ENCODE measurements around the gene ACTR1A. TPM values are rescaled to one million over a fixed set of nuclear protein-coding genes. Genes with fewer than 3 reads are reported as not detected.

ACTR1A gene
- polyA plus RNA-seq, 3 donors = 72.7 to 79.4 (median 79.0) TPM

GRCh38 chr10:102534333-102534732 lies 31.8 kb upstream of the ACTR1A start:
- WGBS (ENCODE audit: insufficient coverage) = 87% methylated on average over 8 of the region's 13 CpGs
- no peak for TF ChIP-seq CTCF (IDR thresholded peaks at IDR 0.05)
- no peak overlapping the region for H3K9ac ChIP-seq (ENCODE audit: insufficient read depth, low read length, poor library complexity, severe bottlenecking)
- peaks cover 25 to 44% of the 10 kb centered on the region in 2 donors for H3K36me3 Mint-ChIP-seq
- peaks cover 12 to 18% of the 10 kb centered on the region in 2 donors for H3K4me1 ChIP-seq (ENCODE audit: control insufficient read depth in 1 of 2, insufficient read depth in 2 of 2, low read length in 2 of 2)
- peaks cover 30% of the 10 kb centered on the region for H3K79me2 ChIP-seq (ENCODE audit: insufficient read depth, low read length)
- peak; percentile 37 to 79 (median 47) for DNase-seq
- H3K36me3 ChIP-seq (replicated peaks in 1 of 2; ENCODE audit: control insufficient read depth in 1 of 2, insufficient read depth in 2 of 2, low read length in 2 of 2) = peaks cover 2 to 25% of the 10 kb centered on the region in 2 donors
- H3K27me3 Mint-ChIP-seq (ENCODE audit: low read depth in 3 of 3) = peaks cover 0 to 5% (median 0%) of the 10 kb centered on the region in 3 donors
- H3K4me3 Mint-ChIP-seq = peak overlapping the region in 1 of 2 donors; percentile 30
- no peak overlapping the region for H3K4me3 ChIP-seq (replicated peaks in 1 of 3; ENCODE audit: low read depth in 2 of 3, low read length in 3 of 3)
- no peak overlapping the region for H3K4me2 ChIP-seq (replicated peaks; ENCODE audit: extremely low read depth, low read length, poor library complexity, severe bottlenecking)
- intact Hi-C loops (cut with micrococcal nuclease) = no loop called here
- H3K9me3 Mint-ChIP-seq = no peaks in the 10 kb centered on the region
- no peaks in the 10 kb centered on the region for H3K9me3 ChIP-seq (replicated peaks in 1 of 2; ENCODE audit: control insufficient read depth in 1 of 2, insufficient read depth in 1 of 2, low read length in 2 of 2)
- peak overlapping the region; percentile 29 to 45 for H3K27ac ChIP-seq (ENCODE audit: low read depth in 1 of 2, low read length in 2 of 2)
- peaks cover 25% of the 10 kb centered on the region for H3K4me1 Mint-ChIP-seq
- no peaks in the 10 kb centered on the region for H3K27me3 ChIP-seq (ENCODE audit: control insufficient read depth in 2 of 2, insufficient read depth in 2 of 2, low read length in 2 of 2)
- H4K20me1 ChIP-seq (ENCODE audit: insufficient read depth, low read length) = peaks cover 90% of the 10 kb centered on the region
- no peak overlapping the region for H2AFZ ChIP-seq (ENCODE audit: insufficient read depth, low read depth, low read length, poor library complexity, severe bottlenecking)
- H3K27ac Mint-ChIP-seq = peak overlapping the region; percentile 14 to 95 (median 86)

GRCh38 chr10:102527546-102527945 lies 25.0 kb upstream of the ACTR1A start:
- no peak overlapping the region for H3K27ac ChIP-seq (ENCODE audit: low read depth in 1 of 2, low read length in 2 of 2)
- peaks cover 0 to 3% (median 0%) of the 10 kb centered on the region in 3 donors for H3K27me3 Mint-ChIP-seq (ENCODE audit: low read depth in 3 of 3)
- intact Hi-C loops (cut with micrococcal nuclease) = no loop called here
- H3K9ac ChIP-seq (ENCODE audit: insufficient read depth, low read length, poor library complexity, severe bottlenecking) = no peak overlapping the region
- no peak overlapping the region for H3K4me3 Mint-ChIP-seq
- H3K36me3 ChIP-seq (replicated peaks in 1 of 2; ENCODE audit: control insufficient read depth in 1 of 2, insufficient read depth in 2 of 2, low read length in 2 of 2) = peaks cover 26 to 60% of the 10 kb centered on the region in 2 donors
- peaks cover 85% of the 10 kb centered on the region for H4K20me1 ChIP-seq (ENCODE audit: insufficient read depth, low read length)
- no peak for DNase-seq
- no peaks in the 10 kb centered on the region for H3K27me3 ChIP-seq (ENCODE audit: control insufficient read depth in 2 of 2, insufficient read depth in 2 of 2, low read length in 2 of 2)
- H3K4me1 Mint-ChIP-seq = peaks cover 2% of the 10 kb centered on the region
- H3K4me2 ChIP-seq (replicated peaks; ENCODE audit: extremely low read depth, low read length, poor library complexity, severe bottlenecking) = no peak overlapping the region
- H3K9me3 ChIP-seq (replicated peaks in 1 of 2; ENCODE audit: control insufficient read depth in 1 of 2, insufficient read depth in 1 of 2, low read length in 2 of 2) = no peaks in the 10 kb centered on the region
- peak overlapping the region in 1 of 7 donors; percentile 79 for H3K27ac Mint-ChIP-seq
- H3K79me2 ChIP-seq (ENCODE audit: insufficient read depth, low read length) = peaks cover 21% of the 10 kb centered on the region
- WGBS (ENCODE audit: insufficient coverage) = no CpG with 5 or more reads among the region's 2 CpGs
- H3K4me1 ChIP-seq (ENCODE audit: control insufficient read depth in 1 of 2, insufficient read depth in 2 of 2, low read length in 2 of 2) = no peaks in the 10 kb centered on the region
- peaks cover 38 to 63% of the 10 kb centered on the region in 2 donors for H3K36me3 Mint-ChIP-seq
- H3K4me3 ChIP-seq (replicated peaks in 1 of 3; ENCODE audit: low read depth in 2 of 3, low read length in 3 of 3) = no peak overlapping the region
- no peak for TF ChIP-seq CTCF (IDR thresholded peaks at IDR 0.05)
- no peak overlapping the region for H2AFZ ChIP-seq (ENCODE audit: insufficient read depth, low read depth, low read length, poor library complexity, severe bottlenecking)
- H3K9me3 Mint-ChIP-seq = peaks cover 0 to 1% (median 0%) of the 10 kb centered on the region in 7 donors
